Ascending aorta (tissue), 2 donors: ENCODE measurements around the gene SLC22A6. TPM values are rescaled to one million over a fixed set of nuclear protein-coding genes. Genes with fewer than 3 reads are reported as not detected.

Experiments used
- DNase-seq, 2 donors: peaks; one replicate each; pipeline ENCODE4 v3.0.0-alpha.2; 2019; ENCODE audit warnings: low spot score in 2 of 2
- H3K27ac ChIP-seq, 2 donors: fragments of 200-600 bp; sonication (generic); one replicate each; pipeline ENCODE4 v1.5.1; 2016 to 2017; ENCODE audit warnings: mild to moderate bottlenecking in 1 of 2
- H3K27me3 ChIP-seq: fragments of 200-600 bp; sonication (generic); one replicate; pipeline ENCODE4 v1.5.1; 2017
- H3K36me3 ChIP-seq, 2 donors: fragments of 200-600 bp; sonication (generic); one replicate each; pipeline ENCODE4 v1.5.1; 2016
- H3K4me1 ChIP-seq, 2 donors: fragments of 200-600 bp; sonication (generic); one replicate each; pipeline ENCODE4 v1.5.1; 2016 to 2017; ENCODE audit warnings: mild to moderate bottlenecking in 1 of 2
- H3K4me3 ChIP-seq, 2 donors: fragments of 200-600 bp; sonication (generic); one replicate each; pipeline ENCODE4 v1.5.1; 2016 to 2017; ENCODE audit warnings: mild to moderate bottlenecking in 1 of 2
- H3K9me3 ChIP-seq, 2 donors: fragments of 200-600 bp; sonication (generic); one replicate each; pipeline ENCODE4 v1.5.1; 2016
- CTCF ChIP-seq, 3 experiments: fragments of 200-600 bp in 2 of 3; fragments of 450-650 bp in 1 of 3; sonication (generic) in 2 of 3; IDR thresholded peaks; one replicate each; pipeline ENCODE4 v1.5.1; 2016 to 2019; ENCODE audit warnings: antibody characterized with exemption in 3 of 3, mild to moderate bottlenecking in 1 of 3, moderate library complexity in 1 of 3
- intact Hi-C: fragments of 100-400 bp; cut with DNase I; formaldehyde crosslinking; loops from one replicate; pipeline ENCODE4 v1.15.1; 2023
- total RNA-seq: library from RNA; depleted of rRNA; stranded (reverse); fragments of >200 nt; gene quantifications from one replicate; pipeline ENCODE4 v1.1.0, GENCODE V29; 2016

SLC22A6 gene
- total RNA-seq, 1 donor from 2014 or later: not detected

GRCh38 chr11:63020671-63021291 lies 36.0 kb upstream of the SLC22A6 start:
- peak in 1 of 3 experiments; percentile 18 for TF ChIP-seq CTCF (IDR thresholded peaks at IDR 0.05)
- Histone ChIP-seq H3K27ac (no peak overlapping the region), H3K9me3 (no peaks in the 10 kb centered on the region), H3K4me1 (peaks cover 0 to 4% of the 10 kb centered on the region in 2 donors), H3K4me3 (no peak overlapping the region), H3K27me3 (no peaks in the 10 kb centered on the region), H3K36me3 (no peaks in the 10 kb centered on the region)
- intact Hi-C loops: no loop called here
- no peak for DNase-seq

- no peak for DNase-seq
- intact Hi-C loops: no loop called here
- Histone ChIP-seq H3K27ac (no peak overlapping the region), H3K4me3 (no peak overlapping the region), H3K9me3 (no peaks in the 10 kb centered on the region), H3K4me1 (peaks cover 0 to 4% of the 10 kb centered on the region in 2 donors), H3K36me3 (no peaks in the 10 kb centered on the region), H3K27me3 (no peaks in the 10 kb centered on the region)
- TF ChIP-seq CTCF (IDR thresholded peaks at IDR 0.05): no peak
Measured at GRCh38 chr11:63019506-63019905, 34.7 kb upstream of the SLC22A6 start.

GRCh38 chr11:63017306-63017974 lies 32.7 kb upstream of the SLC22A6 start:
- Histone ChIP-seq H3K36me3 (no peaks in the 10 kb centered on the region), H3K4me3 (no peak overlapping the region), H3K27ac (no peak overlapping the region), H3K4me1 (no peaks in the 10 kb centered on the region), H3K9me3 (no peaks in the 10 kb centered on the region), H3K27me3 (no peaks in the 10 kb centered on the region)
- intact Hi-C loops: no loop called here
- no peak for TF ChIP-seq CTCF (IDR thresholded peaks at IDR 0.05)
- DNase-seq: no peak

- no peak for DNase-seq
- intact Hi-C loops: no loop called here
- no peak within 1 kb of the TSS for H3K27ac ChIP-seq
- no peaks in the 10 kb centered on the region for H3K4me1 ChIP-seq
- TF ChIP-seq CTCF (IDR thresholded peaks at IDR 0.05): no peak
- no peaks in the 10 kb centered on the region for H3K9me3 ChIP-seq
- no peaks in the 10 kb centered on the region for H3K36me3 ChIP-seq
- H3K4me3 ChIP-seq: no peak within 1 kb of the TSS
- no peaks in the 10 kb centered on the region for H3K27me3 ChIP-seq
Measured at GRCh38 chr11:63015521-63016215, 30.9 kb upstream of the SLC22A6 start, which contains the start of gene SLC22A8. TSS of gene SLC22A8 (minus strand) at chr11:63015841. CDS start at chr11:63014958, 883 bp downstream.

GRCh38 chr11:63014408-63015055 lies 29.8 kb upstream of the SLC22A6 start:
- Histone ChIP-seq H3K9me3 (no peaks in the 10 kb centered on the region), H3K4me1 (no peaks in the 10 kb centered on the region), H3K4me3 (no peak overlapping the region), H3K27ac (no peak overlapping the region), H3K36me3 (no peaks in the 10 kb centered on the region), H3K27me3 (no peaks in the 10 kb centered on the region)
- no peak for DNase-seq
- intact Hi-C loops: no loop called here
- TF ChIP-seq CTCF (IDR thresholded peaks at IDR 0.05): no peak
